Activated CD4-positive, alpha-beta T cell treated with anti-CD3 and anti-CD28 coated beads for 4 hours (primary cell): ENCODE results near the gene GMDS.

ENCODE experiments used
- DNase-seq, 2 donors: peaks; one replicate each; pipeline ENCODE4 v3.0.0-alpha.2; 2020

GMDS gene

GRCh38 chr6:1724124-1724523 is 521.3 kb downstream of the GMDS start:
- DNase-seq: no peak

DNA sequence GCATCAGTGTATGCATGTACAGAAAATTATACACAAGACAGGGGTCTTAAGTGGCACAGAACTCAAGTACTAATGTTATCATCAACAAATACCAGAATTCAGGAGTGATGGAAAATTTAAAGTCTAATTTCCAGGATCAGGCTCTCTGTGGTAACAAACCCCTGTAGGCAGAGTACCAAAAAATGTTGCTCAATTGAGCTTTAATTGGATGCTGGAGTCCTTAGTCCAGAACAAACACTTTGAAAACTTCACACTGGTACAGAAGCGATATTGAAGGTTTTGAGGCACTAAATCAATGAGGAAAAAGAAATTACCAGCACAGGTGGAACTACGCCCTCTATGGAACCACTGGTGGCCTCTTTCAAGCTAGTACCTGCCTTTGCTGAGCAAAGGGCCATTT is 522.6 kb downstream of the GMDS start:
- DNase-seq: no peak

DNA sequence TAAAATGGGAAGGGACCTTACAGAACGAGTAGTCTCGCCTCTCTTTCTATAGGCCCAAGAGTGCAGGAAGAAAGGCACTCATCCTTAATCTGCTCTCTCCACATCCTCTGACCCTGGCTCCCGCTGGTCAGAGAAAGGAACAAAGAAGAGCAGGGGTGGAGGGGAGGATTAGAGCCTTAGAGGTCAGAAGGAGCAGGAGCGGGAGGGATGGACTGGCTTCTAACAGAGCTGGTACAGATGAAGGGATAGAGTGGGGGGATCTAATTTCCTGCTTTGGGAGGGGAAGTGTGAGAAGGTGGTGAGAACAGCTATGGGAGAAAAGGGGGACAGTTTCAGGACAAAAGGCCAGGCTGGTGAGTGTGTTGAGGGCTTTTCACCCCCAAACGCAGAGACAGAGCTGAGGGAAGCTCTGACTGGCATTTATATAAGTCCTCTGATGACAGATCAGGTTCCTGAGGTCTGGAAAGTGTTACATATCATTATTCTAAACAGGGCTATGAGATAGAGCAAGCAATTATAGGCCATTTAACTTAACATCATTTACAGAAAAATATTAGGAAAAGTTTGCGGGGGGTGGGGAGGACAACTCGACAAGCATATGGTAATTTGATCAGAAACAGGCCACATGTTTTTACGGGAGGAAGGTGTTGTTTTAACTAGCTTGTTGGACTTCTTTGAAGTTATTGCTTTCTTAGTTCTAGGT is 524.6 kb downstream of the GMDS start:
- DNase-seq: no peak

DNA sequence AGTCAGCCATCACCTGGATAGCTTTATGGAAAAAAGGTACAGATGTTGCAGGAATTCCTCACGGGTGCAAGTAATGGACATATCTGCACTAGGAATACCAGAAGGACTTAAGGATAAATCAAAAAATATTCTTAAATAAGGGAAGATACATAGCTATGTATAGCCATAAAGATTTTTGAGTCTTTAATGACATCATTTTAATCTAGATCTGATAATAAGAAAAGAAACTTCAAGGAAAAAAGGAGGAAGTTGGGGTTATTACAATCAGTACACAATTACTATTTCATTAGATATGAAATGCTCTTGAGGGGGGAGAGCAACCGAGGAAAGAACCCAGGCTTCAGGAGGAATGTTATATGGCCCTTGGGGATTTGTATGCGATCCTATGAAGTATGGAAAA is 525.5 kb downstream of the GMDS start:
- no peak for DNase-seq

DNA sequence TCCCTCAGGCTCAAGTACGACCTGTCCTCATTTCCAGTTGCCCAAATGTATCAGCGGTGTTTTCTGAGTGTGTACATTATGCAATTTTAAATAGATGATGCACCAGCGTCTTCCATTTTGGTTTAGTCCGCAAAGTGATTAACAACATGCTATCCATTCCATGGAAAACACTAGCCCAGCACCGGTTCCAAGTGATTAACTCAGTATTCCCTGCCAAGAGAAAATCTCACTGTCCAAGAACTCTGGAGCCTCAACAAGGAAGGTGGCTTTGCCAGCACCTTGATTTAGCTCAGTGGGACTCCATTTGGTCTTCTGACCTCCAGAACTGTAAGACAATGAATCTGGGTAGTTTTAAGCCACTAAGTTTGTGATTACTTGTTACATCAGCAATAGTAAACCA is 528.5 kb downstream of the GMDS start:
- no peak for DNase-seq

GRCh38 chr6:1716396-1716795 is 529.0 kb downstream of the GMDS start:
- DNase-seq: no peak

- no peak for DNase-seq
Observed at GRCh38 chr6:1715336-1715735, 530.1 kb downstream of the GMDS start.

GRCh38 chr6:1714654-1715053 is 530.8 kb downstream of the GMDS start:
- no peak for DNase-seq

GRCh38 chr6:1713016-1713600 is 532.3 kb downstream of the GMDS start:
- no peak for DNase-seq

GRCh38 chr6:1712451-1712850 is 533.0 kb downstream of the GMDS start:
- DNase-seq: no peak

DNA sequence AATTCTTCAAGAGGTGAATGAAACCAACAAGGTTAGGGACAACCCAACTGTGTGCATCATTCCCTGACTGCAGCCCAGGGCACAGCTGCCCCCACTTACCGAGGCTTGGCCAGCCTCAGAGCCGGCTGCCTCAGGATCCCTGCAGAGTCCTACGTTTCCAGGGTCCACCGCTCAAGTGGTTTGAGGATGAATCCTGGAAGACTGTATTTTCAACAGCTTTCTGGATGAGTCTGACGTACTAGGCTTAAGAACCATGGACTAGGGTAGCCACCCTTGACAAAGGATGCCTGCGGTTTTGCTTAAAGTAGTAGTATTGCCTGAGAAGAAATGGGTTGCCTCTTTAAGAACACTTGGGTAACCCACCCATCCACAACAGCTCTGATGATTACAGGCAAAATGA is 534.3 kb downstream of the GMDS start:
- no peak for DNase-seq

GRCh38 chr6:1709234-1709641 is 536.2 kb downstream of the GMDS start:
- DNase-seq: no peak

GRCh38 chr6:1708820-1709219 is 536.6 kb downstream of the GMDS start:
- no peak for DNase-seq

GRCh38 chr6:1708122-1708521 is 537.3 kb downstream of the GMDS start:
- no peak for DNase-seq

- no peak for DNase-seq
Observed at GRCh38 chr6:1705630-1706029, 539.8 kb downstream of the GMDS start.

- no peak for DNase-seq
Observed at GRCh38 chr6:1705183-1705582, 540.2 kb downstream of the GMDS start.

GRCh38 chr6:1704711-1705110 is 540.7 kb downstream of the GMDS start:
- DNase-seq: no peak

- no peak for DNase-seq
Observed at GRCh38 chr6:1703923-1704322, 541.5 kb downstream of the GMDS start.

GRCh38 chr6:1703091-1703855 is 542.1 kb downstream of the GMDS start:
- DNase-seq: no peak

- DNase-seq: no peak
Observed at GRCh38 chr6:1702580-1703051, 542.8 kb downstream of the GMDS start.

DNA sequence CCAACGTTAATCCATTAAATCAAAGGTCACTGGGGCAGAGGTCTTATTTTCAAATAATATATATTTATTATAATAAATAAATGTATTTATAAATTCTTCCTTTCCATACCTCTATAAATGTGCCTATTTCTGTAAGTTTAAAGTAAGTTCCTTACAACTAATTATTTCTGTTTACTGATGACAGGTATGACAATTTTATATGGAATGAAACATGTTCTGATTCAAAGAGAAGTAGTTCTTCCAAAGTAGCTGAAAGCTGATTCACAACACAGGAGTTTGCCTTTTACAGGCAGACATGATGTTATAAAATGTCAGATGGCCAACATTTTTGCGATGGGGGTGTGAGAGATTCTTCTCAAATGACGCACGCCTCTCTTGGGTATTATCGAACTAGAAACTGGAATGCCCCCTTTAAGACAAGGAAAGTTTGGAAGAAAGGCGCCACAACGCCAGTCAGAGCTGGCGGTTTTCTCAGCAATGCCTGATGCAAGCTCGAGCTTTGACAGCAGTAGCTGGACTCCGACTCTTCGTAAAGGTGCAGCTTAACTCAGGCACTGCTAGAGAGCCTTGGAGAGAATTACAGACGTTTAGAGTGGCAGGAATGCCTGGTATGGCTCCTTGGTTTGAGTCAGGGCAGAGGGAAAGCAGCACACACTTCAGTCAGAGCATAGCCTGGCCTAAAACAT is 543.6 kb downstream of the GMDS start:
- DNase-seq: no peak

DNA sequence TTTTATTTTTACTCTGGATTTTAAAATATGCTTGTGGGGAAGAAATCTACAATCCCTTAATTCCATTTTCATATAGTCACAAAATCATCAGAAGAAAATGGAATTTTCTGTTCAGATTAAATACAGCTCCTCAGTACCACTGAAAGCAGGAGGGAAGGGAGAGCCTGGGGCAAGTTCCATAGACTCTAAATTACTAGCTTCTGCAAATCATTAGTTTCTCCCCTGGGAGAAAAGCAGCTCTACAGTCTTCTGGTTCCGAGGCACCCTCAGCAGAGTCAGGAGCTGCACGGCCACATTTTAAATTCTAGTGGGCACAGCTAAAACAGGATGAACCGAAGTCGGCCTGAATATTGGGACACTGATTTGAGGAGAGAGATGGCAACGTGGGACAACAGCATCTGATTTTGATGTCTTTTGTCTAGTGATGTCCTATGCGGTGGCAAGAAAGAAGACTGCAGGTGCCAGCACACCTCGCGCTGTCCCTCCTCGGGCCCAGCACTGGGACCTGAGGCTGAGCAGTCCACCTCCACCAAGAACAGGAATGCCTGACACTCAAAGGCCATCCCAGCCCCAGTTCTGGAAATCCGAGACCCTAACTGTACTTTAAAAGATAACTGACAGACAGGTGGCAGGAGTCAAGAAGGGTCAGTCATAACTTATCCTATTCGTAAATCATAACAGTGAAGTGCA is 545.0 kb downstream of the GMDS start:
- DNase-seq: no peak

DNA sequence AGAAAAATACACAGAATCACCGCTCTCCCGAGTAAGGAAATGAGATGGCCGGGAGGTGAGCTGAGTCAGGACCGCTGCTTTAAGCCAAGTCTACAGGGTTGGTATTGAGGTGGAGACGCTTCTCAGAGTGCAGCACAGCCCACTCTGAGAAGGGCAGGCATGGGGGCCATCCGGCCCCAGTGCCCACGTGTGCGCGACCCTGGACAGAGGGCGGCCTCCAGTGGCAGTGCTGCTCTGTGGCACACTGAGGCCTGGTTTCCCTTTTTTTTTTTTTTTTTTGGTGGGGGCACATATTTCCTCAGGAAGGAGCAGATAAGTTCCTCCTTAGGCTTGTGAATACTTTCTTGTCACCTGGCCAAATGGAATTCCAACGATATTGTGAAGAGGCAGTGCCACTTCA is 546.9 kb downstream of the GMDS start:
- DNase-seq: no peak
